ENCODE results near the gene TAC3.
"Not testable (repeated sequence)": the region's sequence is repeated elsewhere in the genome, so short reads cannot be mapped to it uniquely, and the experiment has no call there.

The TAC3 gene

GRCh38 chr12:57033431-57033830 is 17.1 kb upstream of the TAC3 start:
- DNase-seq (ENCODE audit: low spot score): no peak

- no peak for DNase-seq (ENCODE audit: low spot score)
These were observed 15.5 kb upstream of the TAC3 start for GRCh38 chr12:57031789-57032188.

GRCh38 chr12:57031138-57031725 is 14.9 kb upstream of the TAC3 start:
- no peak for DNase-seq (ENCODE audit: low spot score)

- DNase-seq (ENCODE audit: low spot score): no peak
These were observed 13.1 kb upstream of the TAC3 start for GRCh38 chr12:57029457-57029856.

- DNase-seq (ENCODE audit: low spot score): no peak
These were observed 11.4 kb upstream of the TAC3 start for GRCh38 chr12:57027805-57028153.

GRCh38 chr12:57027011-57027804 is 10.9 kb upstream of the TAC3 start:
- DNase-seq (ENCODE audit: low spot score): no peak

- no peak for DNase-seq (ENCODE audit: low spot score)
These were observed 8.9 kb upstream of the TAC3 start for GRCh38 chr12:57025196-57025595.

- not testable (repeated sequence) for DNase-seq (ENCODE audit: low spot score)
These were observed 6.0 kb upstream of the TAC3 start for GRCh38 chr12:57022324-57022723.

- DNase-seq (ENCODE audit: low spot score): no peak
These were observed 3.8 kb upstream of the TAC3 start for GRCh38 chr12:57019983-57020719.

GRCh38 chr12:57018906-57019305 is 2.6 kb upstream of the TAC3 start:
- DNase-seq (ENCODE audit: low spot score): no peak

- DNase-seq (ENCODE audit: low spot score): not testable (repeated sequence)
These were observed 2.0 kb upstream of the TAC3 start for GRCh38 chr12:57018353-57018752.

GRCh38 chr12:57012600-57013465 is 3.5 kb downstream of the TAC3 start:
- no peak for DNase-seq (ENCODE audit: low spot score)

- DNase-seq (ENCODE audit: low spot score): no peak
These were observed 4.6 kb downstream of the TAC3 start for GRCh38 chr12:57011438-57012424.

- no peak for DNase-seq (ENCODE audit: low spot score)
These were observed 5.6 kb downstream of the TAC3 start for GRCh38 chr12:57010627-57011247.

GRCh38 chr12:57009949-57010626 is 6.2 kb downstream of the TAC3 start:
- DNase-seq (ENCODE audit: low spot score): no peak

GRCh38 chr12:57008178-57008577 is 8.2 kb downstream of the TAC3 start:
- DNase-seq (ENCODE audit: low spot score): peak; percentile 65

GRCh38 chr12:57006809-57007475 is 9.4 kb downstream of the TAC3 start:
- no peak for DNase-seq (ENCODE audit: low spot score)

GRCh38 chr12:57005980-57006808 is 10.1 kb downstream of the TAC3 start, which contains the start of gene ZBTB39:
ZBTB39 (minus strand) TSS chr12:57006546; CDS start chr12:57004917, 1,629 bp downstream.
- peak; percentile 86 for DNase-seq (ENCODE audit: low spot score)
